ENCODE measurements around the gene C9orf40. TPM values are rescaled to one million over a fixed set of nuclear protein-coding genes. Genes with fewer than 3 reads are reported as not detected.

Gene C9orf40
- total and polyA plus RNA-seq, 8 donors: 5.2 to 7.1 (median 6.6) TPM

GRCh38 chr9:74946686-74947085, 6.0 kb downstream of the C9orf40 start:
- peaks cover 0 to 14% of the 10 kb centered on the region in 2 donors for H3K4me1 ChIP-seq
- H3K27me3 ChIP-seq: no peaks in the 10 kb centered on the region
- no peak overlapping the region for H3K4me3 ChIP-seq
- H3K27ac ChIP-seq: no peak overlapping the region
- ATAC-seq (no peak), DNase-seq (no peak)
- intact Hi-C loops (cut with DNase I): no loop called here
- H3K9me3 ChIP-seq: no peaks in the 10 kb centered on the region
- no peak for TF ChIP-seq CTCF (IDR thresholded peaks at IDR 0.05)
- no peaks in the 10 kb centered on the region for H3K36me3 ChIP-seq

DNA sequence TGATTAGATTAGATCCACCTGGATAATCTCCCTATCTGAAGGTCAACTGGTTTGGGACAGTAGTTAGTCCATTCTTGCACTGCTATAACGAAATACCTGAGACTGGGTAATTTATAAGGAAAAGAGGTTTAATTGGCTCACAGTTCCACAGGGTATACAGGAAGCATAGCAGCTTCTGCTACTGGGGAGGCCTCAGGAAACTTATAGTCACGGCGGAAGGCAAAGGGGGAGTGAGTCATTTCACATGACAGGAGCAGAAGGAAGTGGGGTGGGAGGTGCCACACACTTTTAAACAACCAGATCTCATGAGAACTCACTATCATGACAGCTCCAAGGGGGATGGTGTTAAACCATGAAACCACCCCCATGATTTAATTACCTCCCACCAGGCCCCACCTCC, 9.9 kb downstream of the C9orf40 start:
- H3K4me1 ChIP-seq: no peaks in the 10 kb centered on the region
- no peaks in the 10 kb centered on the region for H3K36me3 ChIP-seq
- H3K27me3 ChIP-seq: no peaks in the 10 kb centered on the region
- intact Hi-C loops (cut with DNase I): no loop called here
- H3K4me3 ChIP-seq: no peak overlapping the region
- ATAC-seq (no peak), DNase-seq (no peak)
- no peaks in the 10 kb centered on the region for H3K9me3 ChIP-seq
- peak overlapping the region in 1 of 2 donors; percentile 73 for H3K27ac ChIP-seq
- no peak for TF ChIP-seq CTCF (IDR thresholded peaks at IDR 0.05)

DNA sequence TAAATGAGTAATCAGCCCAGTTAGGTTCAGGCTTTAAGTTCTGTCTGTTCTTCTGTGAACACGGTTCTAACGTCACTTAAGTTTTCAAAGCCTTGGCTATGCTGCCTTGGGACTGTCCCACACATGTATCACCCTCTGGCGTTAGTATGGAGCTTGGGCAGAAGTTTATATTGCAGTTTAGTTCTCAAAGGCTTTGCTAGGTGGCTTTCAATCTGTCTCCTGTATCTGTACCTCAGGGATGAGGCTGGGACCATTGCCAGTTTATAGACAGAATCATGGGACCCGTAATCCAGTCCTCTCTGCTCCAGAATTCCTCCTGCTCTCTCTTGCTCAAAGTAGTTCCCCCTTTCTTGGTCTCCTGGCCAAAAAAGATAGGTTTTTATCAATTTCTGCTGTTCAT, 12.1 kb downstream of the C9orf40 start:
- H3K27me3 ChIP-seq: no peaks in the 10 kb centered on the region
- TF ChIP-seq CTCF (IDR thresholded peaks at IDR 0.05): no peak
- ATAC-seq: peak; percentile 22
- peak in 1 of 4 donors; percentile 9 for DNase-seq
- H3K4me3 ChIP-seq: no peak overlapping the region
- intact Hi-C loops (cut with DNase I): no loop called here
- no peaks in the 10 kb centered on the region for H3K4me1 ChIP-seq
- H3K36me3 ChIP-seq: no peaks in the 10 kb centered on the region
- H3K9me3 ChIP-seq: no peaks in the 10 kb centered on the region
- H3K27ac ChIP-seq: no peak overlapping the region

DNA sequence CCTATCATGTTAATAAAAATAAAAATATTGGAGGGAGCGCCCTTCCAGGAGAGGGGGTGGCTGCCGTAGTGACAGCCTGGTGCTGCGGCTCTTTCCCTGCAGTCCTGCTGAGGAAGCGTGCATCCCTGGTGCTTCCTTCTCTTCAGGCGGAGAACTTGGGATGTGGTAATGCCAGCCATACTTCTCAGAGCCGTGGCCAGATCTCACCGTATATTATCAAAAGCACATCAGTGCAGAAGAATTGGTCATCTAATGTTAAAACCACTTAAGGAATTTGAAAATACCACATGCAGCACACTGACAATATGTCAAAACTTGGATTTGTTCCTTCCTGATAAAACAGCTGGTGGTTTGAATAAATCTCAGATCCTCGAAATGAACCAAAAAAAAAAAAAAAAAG, 17.7 kb downstream of the C9orf40 start:
- H3K36me3 ChIP-seq: no peaks in the 10 kb centered on the region
- no peak overlapping the region for H3K4me3 ChIP-seq
- intact Hi-C loops (cut with DNase I): no loop called here
- DNase-seq (no peak), ATAC-seq (no peak)
- no peaks in the 10 kb centered on the region for H3K27me3 ChIP-seq
- H3K27ac ChIP-seq: no peak overlapping the region
- no peak for TF ChIP-seq CTCF (IDR thresholded peaks at IDR 0.05)
- H3K9me3 ChIP-seq: peaks cover 0 to 8% of the 10 kb centered on the region in 2 donors
- no peaks in the 10 kb centered on the region for H3K4me1 ChIP-seq

GRCh38 chr9:74921737-74922136, 31.0 kb downstream of the C9orf40 start:
- intact Hi-C loops (cut with DNase I): no loop called here
- TF ChIP-seq CTCF (IDR thresholded peaks at IDR 0.05): no peak
- ATAC-seq: no peak
- Histone ChIP-seq H3K9me3 (no peaks in the 10 kb centered on the region), H3K36me3 (no peaks in the 10 kb centered on the region), H3K4me1 (no peaks in the 10 kb centered on the region), H3K4me3 (no peak overlapping the region), H3K27me3 (no peaks in the 10 kb centered on the region), H3K27ac (no peak overlapping the region)
- no peak for DNase-seq
